ENCODE data around the gene TPCN1. TPM values are rescaled to one million over a fixed set of nuclear protein-coding genes. Genes with fewer than 3 reads are reported as not detected.

TPCN1 gene
- total RNA-seq, 2 donors from 2014 or later = 45.1 to 78.4 TPM

DNA sequence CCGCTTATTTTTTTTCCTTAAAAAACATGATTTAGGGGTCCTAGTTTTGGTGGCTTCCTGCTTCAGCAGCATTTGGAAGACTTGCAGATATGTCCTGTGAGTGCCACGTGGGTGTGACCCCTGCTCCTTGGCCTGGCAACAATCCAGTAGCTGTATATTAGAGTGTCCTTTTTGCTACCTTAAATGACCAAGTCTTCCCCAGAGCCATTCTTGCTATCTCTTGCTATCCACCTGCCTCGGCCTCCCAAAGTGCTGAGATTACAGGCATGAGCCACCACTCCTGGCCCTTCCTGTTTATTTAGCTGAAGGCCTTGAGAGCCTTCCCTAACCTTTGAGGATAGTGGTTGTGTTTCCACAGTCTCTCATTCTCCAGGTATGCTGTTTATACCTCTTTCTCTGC is 17.0 kb downstream of the TPCN1 start:
- no peaks in the 10 kb centered on the region for H3K9me3 ChIP-seq
- intact Hi-C loops (cut with DNase I) = no loop called here
- ATAC-seq = no peak
- no peak for DNase-seq
- TF ChIP-seq, protein P1, sequence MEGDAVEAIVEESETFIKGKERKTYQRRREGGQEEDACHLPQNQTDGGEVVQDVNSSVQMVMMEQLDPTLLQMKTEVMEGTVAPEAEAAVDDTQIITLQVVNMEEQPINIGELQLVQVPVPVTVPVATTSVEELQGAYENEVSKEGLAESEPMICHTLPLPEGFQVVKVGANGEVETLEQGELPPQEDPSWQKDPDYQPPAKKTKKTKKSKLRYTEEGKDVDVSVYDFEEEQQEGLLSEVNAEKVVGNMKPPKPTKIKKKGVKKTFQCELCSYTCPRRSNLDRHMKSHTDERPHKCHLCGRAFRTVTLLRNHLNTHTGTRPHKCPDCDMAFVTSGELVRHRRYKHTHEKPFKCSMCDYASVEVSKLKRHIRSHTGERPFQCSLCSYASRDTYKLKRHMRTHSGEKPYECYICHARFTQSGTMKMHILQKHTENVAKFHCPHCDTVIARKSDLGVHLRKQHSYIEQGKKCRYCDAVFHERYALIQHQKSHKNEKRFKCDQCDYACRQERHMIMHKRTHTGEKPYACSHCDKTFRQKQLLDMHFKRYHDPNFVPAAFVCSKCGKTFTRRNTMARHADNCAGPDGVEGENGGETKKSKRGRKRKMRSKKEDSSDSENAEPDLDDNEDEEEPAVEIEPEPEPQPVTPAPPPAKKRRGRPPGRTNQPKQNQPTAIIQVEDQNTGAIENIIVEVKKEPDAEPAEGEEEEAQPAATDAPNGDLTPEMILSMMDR (IDR thresholded peaks at IDR 0.05) = no peak
- no peak for TF ChIP-seq POLR2A (IDR thresholded peaks at IDR 0.05)
- no peaks in the 10 kb centered on the region for H3K36me3 ChIP-seq (replicated peaks in 1 of 2; ENCODE audit: insufficient read depth in 1 of 2, low read depth in 2 of 2)
- H3K27me3 ChIP-seq = no peaks in the 10 kb centered on the region
- H3K4me1 ChIP-seq = peaks cover 50% of the 10 kb centered on the region
- WGBS, 2 donors = 60 to 65% methylated on average over 3 of the region's 3 CpGs
- H3K4me3 ChIP-seq = no peak overlapping the region
- H3K27ac ChIP-seq = peak overlapping the region in 1 of 4 donors; percentile 33

- WGBS, 2 donors = 89 to 91% methylated on average over 3 of the region's 3 CpGs
- no peak for TF ChIP-seq POLR2A (IDR thresholded peaks at IDR 0.05)
- TF ChIP-seq, protein P1 (IDR thresholded peaks at IDR 0.05) = no peak
- intact Hi-C loops (cut with DNase I) = no loop called here
Observed at GRCh38 chr12:113239288-113239771, 18.1 kb downstream of the TPCN1 start.

DNA sequence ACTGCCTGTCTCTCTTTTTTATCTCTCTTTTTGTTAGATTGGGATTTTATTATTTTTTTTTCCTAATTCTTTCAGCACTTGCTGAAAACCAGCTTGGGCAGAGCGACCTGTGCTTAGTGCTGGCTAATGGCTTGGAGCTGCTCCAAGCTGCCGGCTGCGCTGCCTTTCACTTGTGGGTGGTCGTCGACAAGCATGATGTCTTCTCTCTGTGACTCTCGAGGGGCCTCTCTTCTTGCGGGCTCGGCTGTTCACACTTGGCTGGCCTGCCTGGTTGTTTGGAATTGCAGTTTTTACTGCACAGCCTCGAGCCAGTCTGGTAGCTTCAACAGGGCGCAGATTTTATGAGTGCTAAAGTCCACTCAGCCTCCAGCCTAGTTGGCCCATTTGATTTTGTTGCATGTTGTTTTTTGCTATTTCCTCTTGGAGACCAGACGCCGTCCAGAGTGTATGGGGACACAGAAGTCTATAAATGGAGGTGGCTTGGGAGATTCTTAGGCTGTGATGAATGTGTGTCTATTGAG is 18.6 kb downstream of the TPCN1 start:
- ATAC-seq (no peak), DNase-seq (no peak)
- intact Hi-C loops (cut with DNase I) = no loop called here
- Histone ChIP-seq H3K36me3 (replicated peaks in 1 of 2; ENCODE audit: insufficient read depth in 1 of 2, low read depth in 2 of 2) (no peaks in the 10 kb centered on the region), H3K4me3 (no peak overlapping the region), H3K27me3 (no peaks in the 10 kb centered on the region), H3K27ac (peak overlapping the region in 3 of 4 donors; percentile 33 to 94 (median 84)), H3K9me3 (no peaks in the 10 kb centered on the region), H3K4me1 (peaks cover 66% of the 10 kb centered on the region)
- WGBS, 2 donors = 73 to 74% methylated on average over 12 of the region's 12 CpGs
- TF ChIP-seq POLR2A (IDR thresholded peaks at IDR 0.05) = no peak
- TF ChIP-seq, protein P1 (IDR thresholded peaks at IDR 0.05) = no peak

More at GRCh38 chr12:113239288-113239771, 18.1 kb downstream of the TPCN1 start:
- Histone ChIP-seq H3K9me3 (no peaks in the 10 kb centered on the region), H3K4me1 (peaks cover 60% of the 10 kb centered on the region), H3K4me3 (no peak overlapping the region), H3K27me3 (no peaks in the 10 kb centered on the region), H3K36me3 (replicated peaks in 1 of 2; ENCODE audit: insufficient read depth in 1 of 2, low read depth in 2 of 2) (no peaks in the 10 kb centered on the region), H3K27ac (peak overlapping the region in 3 of 4 donors; percentile 33 to 94 (median 84))
- DNase-seq = no peak
- no peak for ATAC-seq

DNA sequence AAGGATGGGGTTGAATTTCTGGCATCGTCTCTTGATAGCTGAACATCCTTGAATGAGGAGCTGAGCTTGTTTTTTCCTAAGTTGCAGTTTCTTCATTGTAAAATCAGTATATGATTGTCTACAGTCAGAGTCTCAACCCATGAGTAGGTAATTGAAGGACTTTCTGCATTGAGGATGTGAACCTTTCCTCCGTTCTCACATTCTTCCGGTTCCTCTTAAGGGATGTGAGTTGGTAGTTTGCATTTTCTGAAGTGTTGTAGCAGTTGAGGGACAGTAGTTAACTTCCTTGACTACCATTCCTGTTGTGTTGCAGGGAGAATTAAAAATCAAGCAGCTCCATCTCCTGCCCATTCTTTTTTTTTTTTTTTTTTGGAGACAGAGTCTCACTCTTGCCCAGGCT is 19.1 kb downstream of the TPCN1 start:
- Histone ChIP-seq H3K4me1 (peaks cover 71% of the 10 kb centered on the region), H3K9me3 (no peaks in the 10 kb centered on the region), H3K4me3 (no peak overlapping the region), H3K27ac (peak overlapping the region in 3 of 4 donors; percentile 84 to 94 (median 90)), H3K36me3 (replicated peaks in 1 of 2; ENCODE audit: insufficient read depth in 1 of 2, low read depth in 2 of 2) (no peaks in the 10 kb centered on the region), H3K27me3 (no peaks in the 10 kb centered on the region)
- DNase-seq (no peak), ATAC-seq (no peak)
- 86 to 100% methylated on average over 3 of the region's 3 CpGs for WGBS, 2 donors
- TF ChIP-seq, protein P1 (IDR thresholded peaks at IDR 0.05) = no peak
- no peak for TF ChIP-seq POLR2A (IDR thresholded peaks at IDR 0.05)
- intact Hi-C loops (cut with DNase I) = no loop called here
